K562 (cell line): ENCODE measurements around the gene S100A10. TPM values are rescaled to one million over a fixed set of nuclear protein-coding genes. Genes with fewer than 3 reads are reported as not detected.

Experiments
- ARNT ChIP-seq, 2 experiments: fragments of 450-650 bp; IDR thresholded peaks; 2 replicates each; pipeline ENCODE4 v1.6.1; 2016; ENCODE audit warnings: mild to moderate bottlenecking in 1 of 2
- BCOR ChIP-seq: fragments of 450-650 bp; IDR thresholded peaks from 2 replicates; pipeline ENCODE4 v1.6.1; 2016
- CCNT2 ChIP-seq: IDR thresholded peaks from 2 replicates; pipeline ENCODE4 v1.6.1; 2011; ENCODE audit warnings: borderline replicate concordance, low read depth, mild to moderate bottlenecking, moderate library complexity, mixed read lengths, low read length; ENCODE audit not compliant: insufficient read length; ENCODE audit errors: extremely low read depth
- CREB3 ChIP-seq: fragments of 450-650 bp; conservative IDR thresholded peaks from 2 replicates; pipeline ENCODE4 v1.6.1; 2016; ENCODE audit warnings: missing genetic modification characterization, low read depth, mild to moderate bottlenecking, missing compliant biosample characterization, moderate library complexity
- RNF2 ChIP-seq: sonication (generic); IDR thresholded peaks from 2 replicates; pipeline ENCODE4 v1.6.1; 2016
- SNIP1 ChIP-seq: fragments of 450-650 bp; IDR thresholded peaks from 2 replicates; pipeline ENCODE4 v1.7.1; 2017; ENCODE audit warnings: low read depth, mild to moderate bottlenecking
- SP1 ChIP-seq: sonication (generic); formaldehyde crosslinking; IDR thresholded peaks from 2 replicates; pipeline ENCODE4 v1.8.1; 2022; ENCODE audit warnings: mild to moderate bottlenecking, missing genetic modification reagents
- STAT5A ChIP-seq: IDR thresholded peaks from 2 replicates; pipeline ENCODE4 v1.6.1; 2012; ENCODE audit warnings: low read length, inconsistent platforms, borderline replicate concordance
- ZFP30 ChIP-seq: fragments of 250-450 bp; sonication (Bioruptor Pico); IDR thresholded peaks from 2 replicates; pipeline ENCODE4 v1.8.0; 2022; ENCODE audit warnings: moderate library complexity, mild to moderate bottlenecking, inconsistent platforms, borderline replicate concordance
- ZNF140 ChIP-seq: fragments of 250-450 bp; sonication (Bioruptor Pico); IDR thresholded peaks from 2 replicates; pipeline ENCODE4 v1.8.0; 2021; ENCODE audit warnings: moderate library complexity, mild to moderate bottlenecking, inconsistent platforms
- ZNF165 ChIP-seq: fragments of 250-450 bp; sonication (Bioruptor Pico); IDR thresholded peaks from 2 replicates; pipeline ENCODE4 v1.4.0; 2020; ENCODE audit warnings: borderline replicate concordance
- ZNF280B ChIP-seq: fragments of 250-450 bp; sonication (Bioruptor Pico); IDR thresholded peaks from 2 replicates; pipeline ENCODE4 v1.5.1; 2021; ENCODE audit warnings: mild to moderate bottlenecking
- ZNF3 ChIP-seq: fragments of 250-450 bp; sonication (Bioruptor Pico); IDR thresholded peaks from 2 replicates; pipeline ENCODE4 v1.5.0; 2021; ENCODE audit warnings: mild to moderate bottlenecking, moderate library complexity
- ZNF384 ChIP-seq: IDR thresholded peaks from 2 replicates; pipeline ENCODE4 v1.6.1; 2012; ENCODE audit warnings: low read depth, low read length, improper control_type of control experiment
- ZNF444 ChIP-seq: fragments of 250-450 bp; sonication (Bioruptor Pico); IDR thresholded peaks from 2 replicates; pipeline ENCODE4 v1.4.0; 2020; ENCODE audit warnings: mild to moderate bottlenecking, moderate library complexity
- ZNF830 ChIP-seq: fragments of 250-450 bp; sonication (Bioruptor Pico); IDR thresholded peaks from 2 replicates; pipeline ENCODE4 v1.5.0; 2021; ENCODE audit warnings: mild to moderate bottlenecking
- ZSCAN29 ChIP-seq: fragments of 450-650 bp; IDR thresholded peaks from 2 replicates; pipeline ENCODE4 v1.6.1; 2017
- polyA plus RNA-seq, 8 experiments: library from polyadenylated mRNA; depleted of rRNA in 4 of 8; stranded (reverse) in 5 of 8; unstranded in 3 of 8; fragments of >200 nt; fragmentation: Nextera tagmentation in 2 of 8; fragmentation: Illumina TruSeq in 1 of 8; extraction: Ambion mirVana in 2 of 8; extraction: Trizol in 1 of 8; gene quantifications; 2 replicates each; pipeline versions ENCODE4 v1.2.1 to v1.2.3, GENCODE V29; 2011 to 2014; ENCODE audit warnings: inconsistent platforms in 1 of 8, missing spikeins in 1 of 8
- total RNA-seq, 7 experiments: library from RNA; depleted of rRNA in 6 of 7; stranded (reverse); fragments of >200 nt in 6 of 7; fragmentation: Illumina TruSeq in 2 of 7; extraction: Trizol in 2 of 7; gene quantifications; 2 replicates each; pipeline versions ENCODE4 v1.2.1 to v1.2.3, GENCODE V29; 2011 to 2021; ENCODE audit warnings: low replicate concordance in 1 of 7

S100A10 gene
- total and polyA plus RNA-seq, 9 of the 15 experiments (the other 6 are each of a cell fraction or from before 2014, with no cell fraction given): 0.32 to 1.6 (median 0.50) TPM; not detected in 3

- TF ChIP-seq ZNF280B: no peak
- TF ChIP-seq ZNF3: peak; percentile 92
- TF ChIP-seq ZNF830 (CRISPR knock-in tag): no peak
- TF ChIP-seq CREB3 (tag): no peak
- TF ChIP-seq SNIP1: no peak
- no peak for TF ChIP-seq ZNF444
- peak; percentile 78 for TF ChIP-seq CCNT2
- no peak for TF ChIP-seq SP1 (CRISPR knock-in tag)
- no peak for TF ChIP-seq ZFP30 (CRISPR knock-in tag)
- TF ChIP-seq RNF2: no peak
- TF ChIP-seq ZNF384: no peak
- TF ChIP-seq STAT5A: peak; percentile 77
- TF ChIP-seq ZSCAN29: no peak
- 0 out of 4 replicates have a peak, but pooled peaks of 1 of the 2 experiments have one; percentile 67 for TF ChIP-seq ARNT (IDR thresholded peaks at IDR 0.05)
- TF ChIP-seq BCOR: peak; percentile 96
- no peak for TF ChIP-seq ZNF140
- TF ChIP-seq ZNF165 (CRISPR knock-in tag): no peak
- TF ChIP-seq, all 486 proteins: peak for 64
Observed at GRCh38 chr1:151976015-151976343, 17.7 kb downstream of the S100A10 start (continued).
